ENCODE results near the gene MIAT.

DNA sequence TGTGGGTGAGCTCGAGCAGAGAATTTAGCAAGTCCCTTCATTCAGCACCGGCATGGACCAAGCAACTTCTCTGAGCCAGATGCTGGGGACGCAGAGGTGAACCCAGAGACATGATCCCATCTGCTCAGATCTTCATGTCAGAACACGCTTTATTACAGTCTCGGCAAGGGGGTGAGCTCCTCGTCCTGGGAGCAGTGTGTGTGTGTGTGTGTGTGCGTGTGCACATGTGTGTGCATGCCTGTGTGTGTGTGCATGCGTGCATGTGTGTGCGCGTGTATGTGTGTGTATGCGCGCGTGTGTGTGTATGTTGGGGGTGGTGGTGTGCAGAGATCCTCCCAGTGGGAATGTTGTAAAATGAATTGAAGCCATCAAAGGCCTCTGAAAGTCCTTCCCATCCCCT is 9.8 kb downstream of the MIAT start:
- TF ChIP-seq POLR2A (IDR thresholded peaks at IDR 0.05) (no peak), POLR2AphosphoS5 (IDR thresholded peaks at IDR 0.05) (no peak)
- TF ChIP-seq, protein P1, sequence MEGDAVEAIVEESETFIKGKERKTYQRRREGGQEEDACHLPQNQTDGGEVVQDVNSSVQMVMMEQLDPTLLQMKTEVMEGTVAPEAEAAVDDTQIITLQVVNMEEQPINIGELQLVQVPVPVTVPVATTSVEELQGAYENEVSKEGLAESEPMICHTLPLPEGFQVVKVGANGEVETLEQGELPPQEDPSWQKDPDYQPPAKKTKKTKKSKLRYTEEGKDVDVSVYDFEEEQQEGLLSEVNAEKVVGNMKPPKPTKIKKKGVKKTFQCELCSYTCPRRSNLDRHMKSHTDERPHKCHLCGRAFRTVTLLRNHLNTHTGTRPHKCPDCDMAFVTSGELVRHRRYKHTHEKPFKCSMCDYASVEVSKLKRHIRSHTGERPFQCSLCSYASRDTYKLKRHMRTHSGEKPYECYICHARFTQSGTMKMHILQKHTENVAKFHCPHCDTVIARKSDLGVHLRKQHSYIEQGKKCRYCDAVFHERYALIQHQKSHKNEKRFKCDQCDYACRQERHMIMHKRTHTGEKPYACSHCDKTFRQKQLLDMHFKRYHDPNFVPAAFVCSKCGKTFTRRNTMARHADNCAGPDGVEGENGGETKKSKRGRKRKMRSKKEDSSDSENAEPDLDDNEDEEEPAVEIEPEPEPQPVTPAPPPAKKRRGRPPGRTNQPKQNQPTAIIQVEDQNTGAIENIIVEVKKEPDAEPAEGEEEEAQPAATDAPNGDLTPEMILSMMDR (IDR thresholded peaks at IDR 0.05): no peak
